ENCODE data around the gene CDKN1C.

- TF ChIP-seq SP1 (IDR thresholded peaks at IDR 0.05) (no peak), FOXA1 (IDR thresholded peaks at IDR 0.05) (no peak), BHLHE40 (IDR thresholded peaks at IDR 0.05; ENCODE audit: borderline replicate concordance) (no peak), LEF1 (IDR thresholded peaks at IDR 0.05; ENCODE audit: borderline replicate concordance) (no peak), TARDBP (IDR thresholded peaks at IDR 0.05) (no peak), FOXM1 (IDR thresholded peaks at IDR 0.05; ENCODE audit: borderline replicate concordance) (no peak), NFRKB (IDR thresholded peaks at IDR 0.05) (no peak), L3MBTL2 (conservative IDR thresholded peaks at IDR 0.05) (peak; percentile 86), HDGF (IDR thresholded peaks at IDR 0.05; ENCODE audit: borderline replicate concordance) (no peak), ZNF384 (IDR thresholded peaks at IDR 0.05) (no peak), FOXK2 (IDR thresholded peaks at IDR 0.05) (no peak)
Measured at GRCh38 chr11:2892215-2892966, 6.8 kb upstream of the CDKN1C start.

Data from HEK293T (cell line).